K562 (cell line): ENCODE results near the gene PRKACG. TPM values are rescaled to one million over a fixed set of nuclear protein-coding genes. Genes with fewer than 3 reads are reported as not detected.

ENCODE experiments used
- ATAC-seq: fragments of 200-7000 bp; cut with Tn5 transposase; 3 replicates; pipeline ENCODE4 v1.9.1; 2020; ENCODE audit warnings: moderate library complexity
- BruUV-seq: library from RNA; stranded (reverse); fragments of 400-500 nt; replicated peaks from 2 replicates; lab custom pipeline; 2021; lab: Mats Ljungman, UMichigan
- CTCF ChIA-PET: fragments of 300-600 bp; formaldehyde crosslinking; extraction: SDS; loops from one replicate; lab custom pipeline; 2021; ENCODE audit warnings: low intra/inter-chr PET ratio; lab: Yijun Ruan, JAX
- POLR2A ChIA-PET: fragments of 300-600, 350-650 bp; sonication (Branson Sonifier 250); formaldehyde crosslinking; extraction: SDS; loops from one replicate; lab custom pipeline; 2021; ENCODE audit warnings: antibody characterized with exemption, inconsistent platforms; lab: Yijun Ruan, JAX
- DNase-seq, 4 experiments: peaks; one replicate each; pipeline versions ENCODE4 v3.0.0 to v3.0.0-alpha.2; 2011 to 2018; ENCODE audit warnings: low spot score in 3 of 4, mixed read lengths in 3 of 4; ENCODE audit errors: extremely low read depth in 1 of 4
- FAIRE-seq: peaks from 2 replicates; lab custom pipeline; 2011; peaks lifted over from hg19 to GRCh38; lab: Jason Lieb, UNC
- H2AFZ ChIP-seq: 2 replicates; pipeline ENCODE4 v1.6.0; 2011; ENCODE audit warnings: low read depth, low read length, control low read depth, inconsistent platforms
- H3K27ac ChIP-seq: fragments of 200-600 bp; 3 replicates; pipeline ENCODE4 v1.8.0; 2011; ENCODE audit warnings: low read depth, mild to moderate bottlenecking, control low read depth, inconsistent platforms, low read length, moderate library complexity, mixed read lengths; ENCODE audit errors: extremely low read depth
- H3K27me3 ChIP-seq, 2 experiments: fragments of 300-600 bp in 1 of 2; 2 replicates in 1 of 2; 3 replicates in 1 of 2; pipeline versions ENCODE4 v1.6.0 to v1.8.0; 2011; ENCODE audit warnings: inconsistent platforms in 2 of 2, low read length in 2 of 2, mild to moderate bottlenecking in 1 of 2, mixed read lengths in 1 of 2, moderate library complexity in 1 of 2; ENCODE audit not compliant: control insufficient read depth in 2 of 2, insufficient read depth in 2 of 2
- H3K36me3 ChIP-seq: fragments of 300-600 bp; 3 replicates; pipeline ENCODE4 v1.8.0; 2011; ENCODE audit warnings: mild to moderate bottlenecking, low read length, inconsistent platforms; ENCODE audit not compliant: control insufficient read depth, insufficient read depth
- H3K4me1 ChIP-seq, 2 experiments: fragments of 200-600 bp in 1 of 2; replicated peaks in 1 of 2; 2 replicates in 1 of 2; 3 replicates in 1 of 2; pipeline versions ENCODE4 v1.5.1 to v1.8.0; 2011; ENCODE audit warnings: inconsistent platforms in 2 of 2, low read length in 2 of 2, mild to moderate bottlenecking in 1 of 2, mixed read lengths in 1 of 2, moderate library complexity in 1 of 2; ENCODE audit not compliant: control insufficient read depth in 2 of 2, insufficient read depth in 2 of 2
- H3K4me2 ChIP-seq: 2 replicates; pipeline ENCODE4 v1.6.1; 2011; ENCODE audit warnings: low read length, control low read depth, inconsistent platforms, mixed read lengths; ENCODE audit not compliant: insufficient read depth
- H3K4me3 ChIP-seq: fragments of 200-600 bp; sonication (generic), shearing (Covaris generic); 2 replicates; pipeline ENCODE4 v1.5.1; 2016; ENCODE audit warnings: control low read depth, inconsistent platforms
- H3K79me2 ChIP-seq: fragments of 200-600 bp; 3 replicates; pipeline ENCODE4 v1.8.0; 2011; ENCODE audit warnings: low read length, inconsistent platforms; ENCODE audit not compliant: control insufficient read depth, insufficient read depth
- H3K9ac ChIP-seq, 2 experiments: 2 replicates each; pipeline versions ENCODE4 v1.6.0 to v1.6.1; 2011; ENCODE audit warnings: low read depth in 2 of 2, low read length in 2 of 2, control low read depth in 1 of 2, inconsistent platforms in 1 of 2, mild to moderate bottlenecking in 1 of 2, mixed read lengths in 1 of 2; ENCODE audit not compliant: insufficient read depth in 1 of 2
- H3K9me1 ChIP-seq: one replicate; pipeline ENCODE4 v1.6.0; 2011; ENCODE audit warnings: inconsistent platforms, mild to moderate bottlenecking, low read length, moderate library complexity; ENCODE audit not compliant: control insufficient read depth, insufficient read depth
- H3K9me3 ChIP-seq: replicated peaks from 2 replicates; pipeline ENCODE4 v1.5.1; 2011; ENCODE audit warnings: low read depth, low read length, inconsistent platforms; ENCODE audit not compliant: control insufficient read depth, insufficient read depth
- H4K20me1 ChIP-seq: replicated peaks from 2 replicates; pipeline ENCODE4 v1.6.1; 2011; ENCODE audit warnings: low read length, inconsistent platforms, mixed read lengths; ENCODE audit not compliant: control insufficient read depth, insufficient read depth
- NFE2 ChIP-seq: IDR thresholded peaks from 2 replicates; pipeline ENCODE4 v1.6.1; 2014; ENCODE audit warnings: antibody characterized with exemption, low read depth
- PHF20 ChIP-seq: fragments of 450-650 bp; IDR thresholded peaks from 2 replicates; pipeline ENCODE4 v1.6.1; 2018; ENCODE audit not compliant: partially characterized antibody
- RUNX1 ChIP-seq: sonication (generic); IDR thresholded peaks from 2 replicates; pipeline ENCODE4 v1.6.1; 2016; ENCODE audit warnings: antibody characterized with exemption, low read depth
- ZNF316 ChIP-seq: fragments of 450-650 bp; IDR thresholded peaks from 2 replicates; pipeline ENCODE4 v1.6.1; 2016
- ZNF449 ChIP-seq: fragments of 250-450 bp; sonication (Bioruptor Pico); IDR thresholded peaks from 2 replicates; pipeline ENCODE4 v1.8.0; 2022; ENCODE audit warnings: moderate library complexity, mild to moderate bottlenecking, inconsistent platforms
- ZNF551 ChIP-seq: fragments of 250-450 bp; sonication (Bioruptor Pico); IDR thresholded peaks from 2 replicates; pipeline ENCODE4 v1.5.0; 2021; ENCODE audit warnings: mild to moderate bottlenecking, moderate library complexity
- WGBS: fragments of 100-300 bp; shearing (Covaris generic); methylation state at CpG from one replicate; pipeline ENCODE4 v1.1.6; 2016; ENCODE audit warnings: low coverage, mixed read lengths; ENCODE audit not compliant: insufficient coverage; ENCODE audit errors: missing lambda C conversion rate; 5-methylcytosine and 5-hydroxymethylcytosine counted together
- in situ Hi-C: fragments of 300-500 bp; cut with MboI; formaldehyde crosslinking; loops from 4 replicates; pipeline ENCODE4 v1.15.0; 2018; ENCODE audit warnings: inconsistent platforms, mixed read lengths
- intact Hi-C: fragments of 100-400 bp; cut with micrococcal nuclease; formaldehyde crosslinking; loops from 2 replicates; pipeline ENCODE4 v1.14.2; 2022
- polyA plus RNA-seq, 8 experiments: library from polyadenylated mRNA; depleted of rRNA in 4 of 8; stranded (reverse) in 5 of 8; unstranded in 3 of 8; fragments of >200 nt; fragmentation: Nextera tagmentation in 2 of 8; fragmentation: Illumina TruSeq in 1 of 8; extraction: Ambion mirVana in 2 of 8; extraction: Trizol in 1 of 8; gene quantifications; 2 replicates each; pipeline versions ENCODE4 v1.2.1 to v1.2.3, GENCODE V29; 2011 to 2014; ENCODE audit warnings: inconsistent platforms in 1 of 8, missing spikeins in 1 of 8
- total RNA-seq, 7 experiments: library from RNA; depleted of rRNA in 6 of 7; stranded (reverse); fragments of >200 nt in 6 of 7; fragmentation: Illumina TruSeq in 2 of 7; extraction: Trizol in 2 of 7; gene quantifications; 2 replicates each; pipeline versions ENCODE4 v1.2.1 to v1.2.3, GENCODE V29; 2011 to 2021; ENCODE audit warnings: low replicate concordance in 1 of 7
- TF ChIP-seq, protein P1 (sequence below): fragments of 200-600 bp; sonication (generic); IDR thresholded peaks from one replicate; pipeline ENCODE4 v1.6.1; 2012; ENCODE audit warnings: mild to moderate bottlenecking, low read depth, low read length, inconsistent platforms
- TF ChIP-seq, protein P2 (sequence below): fragments of 200-800 bp; sonication (Bioruptor generic); IDR thresholded peaks from 2 replicates; pipeline ENCODE4 v1.6.1; 2017; ENCODE audit warnings: missing genetic modification characterization, missing compliant biosample characterization

The PRKACG gene
- total and polyA plus RNA-seq, 9 of the 15 experiments (the other 6 are each of a cell fraction or from before 2014, with no cell fraction given), result not detected

DNA sequence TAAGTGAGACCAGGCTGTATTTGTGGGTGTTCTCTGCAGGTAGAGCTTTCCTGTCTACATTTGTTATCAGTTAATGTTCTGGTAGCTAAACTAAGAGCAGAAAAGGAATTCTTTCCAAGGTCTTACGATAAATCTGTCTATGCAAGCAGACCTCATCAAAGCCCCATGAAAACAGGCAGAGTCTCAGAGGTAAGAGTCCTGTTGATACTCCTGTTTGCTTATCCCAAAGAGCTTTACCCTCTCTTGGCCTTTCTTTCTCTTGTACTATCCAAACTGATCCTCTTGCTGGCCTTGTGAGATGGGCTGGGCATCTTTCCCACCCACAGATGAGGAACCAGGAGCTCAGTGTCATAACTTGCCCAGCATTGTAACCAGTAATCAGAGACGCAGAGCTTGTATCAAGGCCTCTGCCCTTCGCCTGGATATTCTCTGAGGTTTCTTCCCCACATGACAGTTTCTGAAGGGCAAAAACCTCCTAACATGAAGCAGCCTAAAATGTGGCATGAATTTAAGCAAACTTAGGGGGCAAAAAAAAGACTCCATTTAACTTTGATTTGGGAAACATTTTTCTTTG, 33.5 kb downstream of the PRKACG start:
- no peak for FAIRE-seq
- POLR2A ChIA-PET, result no interaction called here
- in situ Hi-C loops, result no loop called here
- TF ChIP-seq RUNX1, result no peak
- TF ChIP-seq ZNF316, result no peak
- no peak for TF ChIP-seq NFE2
- no peak for TF ChIP-seq ZNF449 (CRISPR knock-in tag)
- no peak for TF ChIP-seq ZNF551 (CRISPR knock-in tag)
- no peak for TF ChIP-seq PHF20
- TF ChIP-seq, protein P1, sequence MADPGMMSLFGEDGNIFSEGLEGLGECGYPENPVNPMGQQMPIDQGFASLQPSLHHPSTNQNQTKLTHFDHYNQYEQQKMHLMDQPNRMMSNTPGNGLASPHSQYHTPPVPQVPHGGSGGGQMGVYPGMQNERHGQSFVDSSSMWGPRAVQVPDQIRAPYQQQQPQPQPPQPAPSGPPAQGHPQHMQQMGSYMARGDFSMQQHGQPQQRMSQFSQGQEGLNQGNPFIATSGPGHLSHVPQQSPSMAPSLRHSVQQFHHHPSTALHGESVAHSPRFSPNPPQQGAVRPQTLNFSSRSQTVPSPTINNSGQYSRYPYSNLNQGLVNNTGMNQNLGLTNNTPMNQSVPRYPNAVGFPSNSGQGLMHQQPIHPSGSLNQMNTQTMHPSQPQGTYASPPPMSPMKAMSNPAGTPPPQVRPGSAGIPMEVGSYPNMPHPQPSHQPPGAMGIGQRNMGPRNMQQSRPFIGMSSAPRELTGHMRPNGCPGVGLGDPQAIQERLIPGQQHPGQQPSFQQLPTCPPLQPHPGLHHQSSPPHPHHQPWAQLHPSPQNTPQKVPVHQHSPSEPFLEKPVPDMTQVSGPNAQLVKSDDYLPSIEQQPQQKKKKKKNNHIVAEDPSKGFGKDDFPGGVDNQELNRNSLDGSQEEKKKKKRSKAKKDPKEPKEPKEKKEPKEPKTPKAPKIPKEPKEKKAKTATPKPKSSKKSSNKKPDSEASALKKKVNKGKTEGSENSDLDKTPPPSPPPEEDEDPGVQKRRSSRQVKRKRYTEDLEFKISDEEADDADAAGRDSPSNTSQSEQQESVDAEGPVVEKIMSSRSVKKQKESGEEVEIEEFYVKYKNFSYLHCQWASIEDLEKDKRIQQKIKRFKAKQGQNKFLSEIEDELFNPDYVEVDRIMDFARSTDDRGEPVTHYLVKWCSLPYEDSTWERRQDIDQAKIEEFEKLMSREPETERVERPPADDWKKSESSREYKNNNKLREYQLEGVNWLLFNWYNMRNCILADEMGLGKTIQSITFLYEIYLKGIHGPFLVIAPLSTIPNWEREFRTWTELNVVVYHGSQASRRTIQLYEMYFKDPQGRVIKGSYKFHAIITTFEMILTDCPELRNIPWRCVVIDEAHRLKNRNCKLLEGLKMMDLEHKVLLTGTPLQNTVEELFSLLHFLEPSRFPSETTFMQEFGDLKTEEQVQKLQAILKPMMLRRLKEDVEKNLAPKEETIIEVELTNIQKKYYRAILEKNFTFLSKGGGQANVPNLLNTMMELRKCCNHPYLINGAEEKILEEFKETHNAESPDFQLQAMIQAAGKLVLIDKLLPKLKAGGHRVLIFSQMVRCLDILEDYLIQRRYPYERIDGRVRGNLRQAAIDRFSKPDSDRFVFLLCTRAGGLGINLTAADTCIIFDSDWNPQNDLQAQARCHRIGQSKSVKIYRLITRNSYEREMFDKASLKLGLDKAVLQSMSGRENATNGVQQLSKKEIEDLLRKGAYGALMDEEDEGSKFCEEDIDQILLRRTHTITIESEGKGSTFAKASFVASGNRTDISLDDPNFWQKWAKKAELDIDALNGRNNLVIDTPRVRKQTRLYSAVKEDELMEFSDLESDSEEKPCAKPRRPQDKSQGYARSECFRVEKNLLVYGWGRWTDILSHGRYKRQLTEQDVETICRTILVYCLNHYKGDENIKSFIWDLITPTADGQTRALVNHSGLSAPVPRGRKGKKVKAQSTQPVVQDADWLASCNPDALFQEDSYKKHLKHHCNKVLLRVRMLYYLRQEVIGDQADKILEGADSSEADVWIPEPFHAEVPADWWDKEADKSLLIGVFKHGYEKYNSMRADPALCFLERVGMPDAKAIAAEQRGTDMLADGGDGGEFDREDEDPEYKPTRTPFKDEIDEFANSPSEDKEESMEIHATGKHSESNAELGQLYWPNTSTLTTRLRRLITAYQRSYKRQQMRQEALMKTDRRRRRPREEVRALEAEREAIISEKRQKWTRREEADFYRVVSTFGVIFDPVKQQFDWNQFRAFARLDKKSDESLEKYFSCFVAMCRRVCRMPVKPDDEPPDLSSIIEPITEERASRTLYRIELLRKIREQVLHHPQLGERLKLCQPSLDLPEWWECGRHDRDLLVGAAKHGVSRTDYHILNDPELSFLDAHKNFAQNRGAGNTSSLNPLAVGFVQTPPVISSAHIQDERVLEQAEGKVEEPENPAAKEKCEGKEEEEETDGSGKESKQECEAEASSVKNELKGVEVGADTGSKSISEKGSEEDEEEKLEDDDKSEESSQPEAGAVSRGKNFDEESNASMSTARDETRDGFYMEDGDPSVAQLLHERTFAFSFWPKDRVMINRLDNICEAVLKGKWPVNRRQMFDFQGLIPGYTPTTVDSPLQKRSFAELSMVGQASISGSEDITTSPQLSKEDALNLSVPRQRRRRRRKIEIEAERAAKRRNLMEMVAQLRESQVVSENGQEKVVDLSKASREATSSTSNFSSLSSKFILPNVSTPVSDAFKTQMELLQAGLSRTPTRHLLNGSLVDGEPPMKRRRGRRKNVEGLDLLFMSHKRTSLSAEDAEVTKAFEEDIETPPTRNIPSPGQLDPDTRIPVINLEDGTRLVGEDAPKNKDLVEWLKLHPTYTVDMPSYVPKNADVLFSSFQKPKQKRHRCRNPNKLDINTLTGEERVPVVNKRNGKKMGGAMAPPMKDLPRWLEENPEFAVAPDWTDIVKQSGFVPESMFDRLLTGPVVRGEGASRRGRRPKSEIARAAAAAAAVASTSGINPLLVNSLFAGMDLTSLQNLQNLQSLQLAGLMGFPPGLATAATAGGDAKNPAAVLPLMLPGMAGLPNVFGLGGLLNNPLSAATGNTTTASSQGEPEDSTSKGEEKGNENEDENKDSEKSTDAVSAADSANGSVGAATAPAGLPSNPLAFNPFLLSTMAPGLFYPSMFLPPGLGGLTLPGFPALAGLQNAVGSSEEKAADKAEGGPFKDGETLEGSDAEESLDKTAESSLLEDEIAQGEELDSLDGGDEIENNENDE, result no peak
- TF ChIP-seq, protein P2, sequence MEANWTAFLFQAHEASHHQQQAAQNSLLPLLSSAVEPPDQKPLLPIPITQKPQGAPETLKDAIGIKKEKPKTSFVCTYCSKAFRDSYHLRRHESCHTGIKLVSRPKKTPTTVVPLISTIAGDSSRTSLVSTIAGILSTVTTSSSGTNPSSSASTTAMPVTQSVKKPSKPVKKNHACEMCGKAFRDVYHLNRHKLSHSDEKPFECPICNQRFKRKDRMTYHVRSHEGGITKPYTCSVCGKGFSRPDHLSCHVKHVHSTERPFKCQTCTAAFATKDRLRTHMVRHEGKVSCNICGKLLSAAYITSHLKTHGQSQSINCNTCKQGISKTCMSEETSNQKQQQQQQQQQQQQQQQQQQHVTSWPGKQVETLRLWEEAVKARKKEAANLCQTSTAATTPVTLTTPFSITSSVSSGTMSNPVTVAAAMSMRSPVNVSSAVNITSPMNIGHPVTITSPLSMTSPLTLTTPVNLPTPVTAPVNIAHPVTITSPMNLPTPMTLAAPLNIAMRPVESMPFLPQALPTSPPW (CRISPR knock-in tag), result no peak

More for the DNA sequence above, 33.5 kb downstream of the PRKACG start:
- H3K27me3 ChIP-seq, result no peaks in the 10 kb centered on the region
- no peak overlapping the region for H3K4me2 ChIP-seq
- BruUV-seq, result no TSS peak
- H3K27ac ChIP-seq, result peak overlapping the region; percentile 67; the same call in 1 of the 3 replicates
- peaks cover 5% of the 10 kb centered on the region; the same call in 1 of the 2 replicates for H3K9me3 ChIP-seq
- H3K9ac ChIP-seq, result peak overlapping the region in 1 of 2 experiments; percentile 16; a peak in 1 of 4 replicates
- no peaks in the 10 kb centered on the region for H3K9me1 ChIP-seq
- no peaks in the 10 kb centered on the region for H3K36me3 ChIP-seq
- H3K4me3 ChIP-seq, result no peak overlapping the region
- DNase-seq (no peak), ATAC-seq (no peak)
- peak overlapping the region; percentile 12; the same call in 1 of the 2 replicates for H2AFZ ChIP-seq
- intact Hi-C loops, result no loop called here
- no peaks in the 10 kb centered on the region for H3K79me2 ChIP-seq
- peaks cover 11 to 68% of the 10 kb centered on the region in 2 experiments; a peak in 4 of 5 replicates for H3K4me1 ChIP-seq
- H4K20me1 ChIP-seq, result no peaks in the 10 kb centered on the region
- 28% methylated on average over 2 of the region's 3 CpGs for WGBS
- CTCF ChIA-PET, result no interaction called here
